Endothelial cell of umbilical vein (primary cell): ENCODE results near the gene RCOR3. TPM values are rescaled to one million over a fixed set of nuclear protein-coding genes. Genes with fewer than 3 reads are reported as not detected.
"Not testable (repeated sequence)": the region's sequence is repeated elsewhere in the genome, so short reads cannot be mapped to it uniquely, and the experiment has no call there.

Experiments
- BruUV-seq: library from RNA; stranded (reverse); fragments of 400-500 nt; replicated peaks from 2 replicates; lab custom pipeline; 2021; lab: Mats Ljungman, UMichigan
- CTCF ChIA-PET: fragments of 300-600, 350-600 bp; sonication (Branson Sonifier 250); formaldehyde crosslinking; loops from one replicate; lab custom pipeline; 2021; ENCODE audit warnings: antibody characterized with exemption, inconsistent platforms; lab: Charles Lee
- POLR2A ChIA-PET: fragments of 300-600, 350-600 bp; sonication (Branson Sonifier 250); formaldehyde crosslinking; loops from one replicate; lab custom pipeline; 2021; ENCODE audit warnings: antibody characterized with exemption, inconsistent platforms; lab: Charles Lee
- DNase-seq: peaks from one replicate; pipeline ENCODE4 v3.0.0-alpha.2; 2011; ENCODE audit warnings: low read depth, low spot score
- FAIRE-seq: peaks from 2 replicates; lab custom pipeline; 2011; peaks lifted over from hg19 to GRCh38; lab: Jason Lieb, UNC
- H2AFZ ChIP-seq: 2 replicates; pipeline ENCODE4 v1.6.0; 2012; ENCODE audit warnings: low read depth, low read length, control low read depth, inconsistent platforms
- H3K27ac ChIP-seq: 2 replicates; pipeline ENCODE4 v1.5.1; 2011; ENCODE audit warnings: low read depth, mild to moderate bottlenecking, control low read depth, low read length, moderate library complexity; ENCODE audit not compliant: insufficient read depth
- H3K27me3 ChIP-seq, 2 experiments: 2 replicates each; pipeline versions ENCODE4 v1.6.0 to v1.6.1; 2011; ENCODE audit warnings: low read length in 2 of 2, mixed read lengths in 1 of 2; ENCODE audit not compliant: control insufficient read depth in 2 of 2, insufficient read depth in 2 of 2
- H3K36me3 ChIP-seq, 2 experiments: 2 replicates in 1 of 2; 3 replicates in 1 of 2; pipeline ENCODE4 v1.5.1; 2011; ENCODE audit warnings: low read length in 2 of 2, mild to moderate bottlenecking in 1 of 2, moderate library complexity in 1 of 2; ENCODE audit not compliant: control insufficient read depth in 2 of 2, insufficient read depth in 2 of 2; ENCODE audit errors: extremely low read depth in 1 of 2
- H3K4me1 ChIP-seq: 3 replicates; pipeline ENCODE4 v1.5.1; 2011; ENCODE audit warnings: mild to moderate bottlenecking, low read length; ENCODE audit not compliant: control insufficient read depth, insufficient read depth; ENCODE audit errors: extremely low read depth
- H3K4me2 ChIP-seq: 2 replicates; pipeline ENCODE4 v1.6.1; 2011; ENCODE audit warnings: low read length, control low read depth, mixed read lengths; ENCODE audit not compliant: insufficient read depth
- H3K4me3 ChIP-seq, 3 experiments: fragments of 200-600 bp in 1 of 3; sonication (generic), shearing (Covaris generic) in 1 of 3; replicated peaks in 1 of 3; 2 replicates each; pipeline ENCODE4 v1.5.1; 2011 to 2016; ENCODE audit warnings: control low read depth in 3 of 3, low read length in 3 of 3, mild to moderate bottlenecking in 2 of 3, inconsistent platforms in 1 of 3, low read depth in 1 of 3, moderate library complexity in 1 of 3; ENCODE audit not compliant: insufficient read depth in 1 of 3
- H3K79me2 ChIP-seq: 2 replicates; pipeline ENCODE4 v1.6.0; 2012; ENCODE audit warnings: low read length, inconsistent platforms; ENCODE audit not compliant: control insufficient read depth, insufficient read depth
- H3K9ac ChIP-seq: replicated peaks from 2 replicates; pipeline ENCODE3; 2011; ENCODE audit warnings: low read length, control low read depth; ENCODE audit not compliant: insufficient read depth; ENCODE audit errors: extremely low read depth
- H3K9me1 ChIP-seq: replicated peaks from 3 replicates; pipeline ENCODE4 v1.6.0; 2011; ENCODE audit warnings: mild to moderate bottlenecking, low read length; ENCODE audit not compliant: control insufficient read depth, insufficient read depth; ENCODE audit errors: extremely low read depth
- H3K9me3 ChIP-seq: replicated peaks from 2 replicates; pipeline ENCODE4 v1.5.1; 2012; ENCODE audit warnings: low read length, inconsistent platforms; ENCODE audit not compliant: control insufficient read depth, insufficient read depth
- H4K20me1 ChIP-seq: replicated peaks from 2 replicates; pipeline ENCODE3; 2011; ENCODE audit warnings: mild to moderate bottlenecking, low read length; ENCODE audit not compliant: control insufficient read depth, insufficient read depth; ENCODE audit errors: extremely low read depth
- dilution Hi-C: fragments of 300-500 bp; cut with MboI; formaldehyde crosslinking; loops from one replicate; pipeline ENCODE4 v1.15.0; 2019; ENCODE audit warnings: low sequenced_read_pairs; ENCODE audit not compliant: extremely low pct_ligation_motif_present
- intact Hi-C: fragments of 100-400 bp; cut with micrococcal nuclease; formaldehyde crosslinking; loops from one replicate; pipeline ENCODE4 v1.10.0; 2022
- polyA plus RNA-seq, 4 experiments: library from polyadenylated mRNA; depleted of rRNA in 3 of 4; stranded (reverse) in 3 of 4; unstranded in 1 of 4; fragments of >200 nt; gene quantifications; 2 replicates each; pipeline versions ENCODE4 v1.2.1 to v1.2.3, GENCODE V29; 2011 to 2012; ENCODE audit warnings: missing spikeins in 1 of 4
- total RNA-seq: library from RNA; stranded (reverse); gene quantifications from 2 replicates; pipeline ENCODE4 v1.2.3, GENCODE V29; 2021

Gene RCOR3
- total and polyA plus RNA-seq, 2 donors (not counting 3 experiments of a cell fraction or from before 2014, with no cell fraction given): 24.2 to 34.0 TPM

GRCh38 chr1:211222469-211223234 is 36.5 kb upstream of the RCOR3 start:
- H3K9ac ChIP-seq, H3K4me2 ChIP-seq, H3K9me1 ChIP-seq, H3K4me1 ChIP-seq, POLR2A ChIA-PET, CTCF ChIA-PET, H3K4me3 ChIP-seq, H3K36me3 ChIP-seq, H4K20me1 ChIP-seq, DNase-seq, H3K79me2 ChIP-seq, H3K9me3 ChIP-seq, FAIRE-seq, H3K27ac ChIP-seq, intact Hi-C loops, H3K27me3 ChIP-seq, BruUV-seq, dilution Hi-C loops, H2AFZ ChIP-seq: not testable (repeated sequence)

DNA sequence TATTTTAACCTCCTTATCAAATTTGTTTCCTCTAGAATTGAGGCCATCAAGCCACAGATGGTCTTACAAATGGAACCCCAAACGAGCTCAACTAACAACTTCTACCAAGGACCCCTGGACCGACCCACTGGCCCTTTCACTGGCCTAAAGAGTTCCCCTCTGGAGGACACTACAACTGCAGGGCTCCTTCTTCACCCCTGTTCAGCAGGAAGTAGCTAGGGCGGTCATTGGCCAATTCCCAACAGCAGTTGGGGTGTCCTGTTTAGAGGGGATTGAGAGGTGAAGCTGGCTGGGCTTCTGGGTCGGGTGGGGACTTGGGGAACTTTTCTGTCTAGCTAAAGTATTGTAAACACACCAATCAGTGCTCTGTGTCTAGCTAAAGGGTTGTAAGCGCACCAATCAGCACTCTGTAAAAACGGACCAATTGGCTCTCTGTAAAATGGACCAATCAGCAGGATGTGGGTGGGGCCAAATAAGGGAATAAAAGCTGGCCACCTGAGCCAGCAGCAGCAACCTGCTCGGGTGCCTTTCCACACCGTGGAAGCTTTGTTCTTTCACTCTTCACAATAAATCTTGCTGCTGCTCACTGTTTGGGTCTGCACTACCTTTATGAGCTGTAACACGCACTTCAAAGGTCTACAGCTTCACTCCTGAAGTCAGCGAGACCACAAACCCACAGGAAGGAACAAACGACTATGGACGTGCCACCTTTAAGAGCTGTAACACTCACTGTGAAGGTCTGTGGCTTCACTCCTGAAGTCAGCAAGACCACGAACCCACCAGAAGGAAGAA is 30.4 kb upstream of the RCOR3 start:
- H3K4me3 ChIP-seq, CTCF ChIA-PET, BruUV-seq, POLR2A ChIA-PET, H3K27ac ChIP-seq, intact Hi-C loops, H3K9me3 ChIP-seq, H3K27me3 ChIP-seq, dilution Hi-C loops, H3K4me2 ChIP-seq, H4K20me1 ChIP-seq, DNase-seq, H3K9me1 ChIP-seq, H3K79me2 ChIP-seq, H3K9ac ChIP-seq, FAIRE-seq, H3K4me1 ChIP-seq, H2AFZ ChIP-seq, H3K36me3 ChIP-seq: not testable (repeated sequence)
